Neuronal stem cell (in vitro differentiated cells): ENCODE measurements around the gene MGAT1.

Source experiments
- DNase-seq: peaks from one replicate; pipeline ENCODE4 v3.0.0-alpha.2; 2013; ENCODE audit warnings: low spot score
- H2AFZ ChIP-seq: one replicate; pipeline ENCODE4 v1.6.1; 2013; ENCODE audit warnings: mild to moderate bottlenecking, low read length, inconsistent platforms
- H2AK5ac ChIP-seq: 2 replicates; pipeline ENCODE4 v1.6.1; 2013; ENCODE audit warnings: low read depth, mild to moderate bottlenecking, inconsistent platforms, low read length, moderate library complexity, mixed read lengths
- H2BK120ac ChIP-seq: 2 replicates; pipeline ENCODE4 v1.6.1; 2013; ENCODE audit warnings: low read depth, mild to moderate bottlenecking, inconsistent platforms, low read length, moderate library complexity, mixed read lengths
- H2BK12ac ChIP-seq: one replicate; pipeline ENCODE4 v1.6.1; 2013; ENCODE audit warnings: low read length, inconsistent platforms
- H2BK15ac ChIP-seq: 2 replicates; pipeline ENCODE4 v1.6.1; 2013; ENCODE audit warnings: mild to moderate bottlenecking, low read length, inconsistent platforms, mixed read lengths
- H2BK5ac ChIP-seq: one replicate; pipeline ENCODE4 v1.6.1; 2013; ENCODE audit warnings: inconsistent platforms, mild to moderate bottlenecking, low read length, moderate library complexity
- H3K14ac ChIP-seq: one replicate; pipeline ENCODE4 v1.6.1; 2013; ENCODE audit warnings: low read length, inconsistent platforms
- H3K18ac ChIP-seq: 2 replicates; pipeline ENCODE4 v1.6.1; 2013; ENCODE audit warnings: low read length, inconsistent platforms
- H3K23ac ChIP-seq: 2 replicates; pipeline ENCODE4 v1.6.1; 2013; ENCODE audit warnings: low read depth, mild to moderate bottlenecking, mixed read lengths, low read length, inconsistent platforms; ENCODE audit not compliant: poor library complexity
- H3K27ac ChIP-seq: replicated peaks from 3 replicates; pipeline ENCODE4 v1.5.1; 2013; ENCODE audit warnings: low read length, inconsistent platforms
- H3K27me3 ChIP-seq, 3 experiments: 2 replicates each; pipeline ENCODE4 v1.6.1; 2013; ENCODE audit warnings: low read length in 3 of 3, mild to moderate bottlenecking in 2 of 3, inconsistent platforms in 1 of 3, low read depth in 1 of 3, mixed read lengths in 1 of 3, moderate library complexity in 1 of 3; ENCODE audit not compliant: control insufficient read depth in 3 of 3, insufficient read depth in 3 of 3
- H3K36me3 ChIP-seq, 2 donors: replicated peaks in 1 of 2; 2 replicates each; pipeline ENCODE4 v1.6.1; 2013; ENCODE audit warnings: low read length in 2 of 2; ENCODE audit not compliant: control insufficient read depth in 2 of 2, insufficient read depth in 2 of 2
- H3K4ac ChIP-seq: 2 replicates; pipeline ENCODE4 v1.6.1; 2013; ENCODE audit warnings: inconsistent platforms, mild to moderate bottlenecking, low read length, moderate library complexity
- H3K4me1 ChIP-seq, 2 donors: 1 replicate in 1 of 2; 2 replicates in 1 of 2; pipeline ENCODE4 v1.6.1; 2013; ENCODE audit warnings: low read length in 2 of 2, low read depth in 1 of 2; ENCODE audit not compliant: control insufficient read depth in 2 of 2, insufficient read depth in 1 of 2
- H3K4me2 ChIP-seq: one replicate; pipeline ENCODE4 v1.6.1; 2013; ENCODE audit warnings: mild to moderate bottlenecking, low read length, inconsistent platforms; ENCODE audit not compliant: insufficient read depth, poor library complexity, severe bottlenecking
- H3K4me3 ChIP-seq, 2 donors: 2 replicates each; pipeline ENCODE4 v1.5.1; 2013; ENCODE audit warnings: low read length in 2 of 2, mild to moderate bottlenecking in 2 of 2, inconsistent platforms in 1 of 2, moderate library complexity in 1 of 2
- H3K79me1 ChIP-seq: one replicate; pipeline ENCODE4 v1.6.1; 2013; ENCODE audit warnings: low read depth, mild to moderate bottlenecking, inconsistent platforms, low read length, moderate library complexity
- H3K9ac ChIP-seq: one replicate; pipeline ENCODE4 v1.6.1; 2013; ENCODE audit warnings: mild to moderate bottlenecking, low read depth, low read length, inconsistent platforms; ENCODE audit not compliant: poor library complexity
- H3K9me3 ChIP-seq, 2 donors: replicated peaks in 1 of 2; 2 replicates each; pipeline versions ENCODE3 to v1.6.1; 2013; ENCODE audit warnings: low read length in 2 of 2, mild to moderate bottlenecking in 2 of 2, inconsistent platforms in 1 of 2, low read depth in 1 of 2, mixed read lengths in 1 of 2, moderate library complexity in 1 of 2; ENCODE audit not compliant: control insufficient read depth in 2 of 2, insufficient read depth in 1 of 2
- H4K8ac ChIP-seq: one replicate; pipeline ENCODE4 v1.6.1; 2013; ENCODE audit warnings: low read depth, mild to moderate bottlenecking, inconsistent platforms, low read length, moderate library complexity
- H4K91ac ChIP-seq: one replicate; pipeline ENCODE4 v1.6.1; 2013; ENCODE audit warnings: low read length, low read depth, mild to moderate bottlenecking, inconsistent platforms; ENCODE audit not compliant: poor library complexity
- WGBS, 2 donors: extraction: QIAGEN DNeasy Blood & Tissue Kit; methylation state at CpG; one replicate each; pipeline ENCODE4 v1.1.7; 2013; ENCODE audit warnings: missing lambda C conversion rate in 2 of 2, mixed read lengths in 1 of 2; ENCODE audit not compliant: insufficient read length in 2 of 2, insufficient replicate concordance in 1 of 2; ENCODE audit errors: extremely low coverage in 2 of 2; 5-methylcytosine and 5-hydroxymethylcytosine counted together

MGAT1 gene

DNA sequence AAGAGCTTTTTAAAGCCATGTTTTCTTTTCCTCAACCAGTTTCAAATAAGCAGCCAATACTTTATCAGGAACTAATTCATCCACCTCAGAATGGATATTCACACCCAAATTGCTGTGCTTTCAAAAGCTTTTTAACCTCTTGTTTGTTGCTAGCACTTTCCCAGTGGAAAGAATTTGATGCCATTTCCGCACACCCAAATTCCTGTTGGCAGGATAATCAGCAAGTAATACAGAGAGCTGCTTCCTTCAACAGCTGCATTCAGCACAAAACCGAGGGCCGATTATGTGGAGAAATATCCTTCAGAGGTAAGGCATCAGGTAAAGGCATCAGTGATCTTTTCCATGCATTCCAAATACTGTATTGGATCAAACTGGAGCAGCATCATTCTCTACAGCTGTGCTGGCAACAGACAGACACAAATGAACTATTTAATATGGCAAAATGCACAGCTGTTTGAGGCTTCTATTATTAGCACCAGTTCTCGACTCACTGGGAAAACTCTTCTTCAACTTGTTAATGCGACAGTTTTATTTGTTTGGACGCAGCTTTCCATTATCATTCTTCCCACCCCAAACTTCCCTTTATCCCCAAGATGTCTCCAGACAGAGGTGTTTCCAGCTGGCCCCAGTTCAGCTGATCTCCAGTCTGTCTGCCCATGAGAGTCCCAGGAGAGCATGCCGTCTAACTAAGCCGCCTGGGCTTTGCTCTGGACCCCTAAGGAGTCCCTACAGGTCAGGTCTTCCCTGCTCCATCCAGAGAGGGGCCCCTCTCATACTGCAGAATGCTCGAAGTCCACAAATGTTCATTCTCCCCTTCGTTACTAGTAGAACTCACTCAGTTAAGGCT lies 22.2 kb upstream of the MGAT1 start:
- Histone ChIP-seq H2BK15ac (no peak overlapping the region), H3K79me1 (no peaks in the 10 kb centered on the region), H4K91ac (no peak overlapping the region), H3K36me3 (peaks cover 0 to under 1% of the 10 kb centered on the region in 2 donors), H2BK5ac (no peak overlapping the region), H3K9ac (no peak overlapping the region), H3K4ac (no peak overlapping the region), H3K4me2 (no peak overlapping the region), H2AFZ (no peak overlapping the region), H3K23ac (no peak overlapping the region), H2AK5ac (no peak overlapping the region), H3K4me1 (no peaks in the 10 kb centered on the region), H3K14ac (no peak overlapping the region), H2BK120ac (no peak overlapping the region), H3K4me3 (no peak overlapping the region), H4K8ac (no peak overlapping the region), H3K27me3 (peaks cover 0 to 5% (median 0%) of the 10 kb centered on the region in 3 experiments), H3K27ac (no peak overlapping the region), H3K9me3 (peaks cover 5 to 7% of the 10 kb centered on the region in 2 donors), H2BK12ac (no peak overlapping the region), H3K18ac (no peak overlapping the region)
- WGBS, 2 donors = no CpG with 5 or more reads among the region's 10 CpGs
- DNase-seq = no peak

DNA sequence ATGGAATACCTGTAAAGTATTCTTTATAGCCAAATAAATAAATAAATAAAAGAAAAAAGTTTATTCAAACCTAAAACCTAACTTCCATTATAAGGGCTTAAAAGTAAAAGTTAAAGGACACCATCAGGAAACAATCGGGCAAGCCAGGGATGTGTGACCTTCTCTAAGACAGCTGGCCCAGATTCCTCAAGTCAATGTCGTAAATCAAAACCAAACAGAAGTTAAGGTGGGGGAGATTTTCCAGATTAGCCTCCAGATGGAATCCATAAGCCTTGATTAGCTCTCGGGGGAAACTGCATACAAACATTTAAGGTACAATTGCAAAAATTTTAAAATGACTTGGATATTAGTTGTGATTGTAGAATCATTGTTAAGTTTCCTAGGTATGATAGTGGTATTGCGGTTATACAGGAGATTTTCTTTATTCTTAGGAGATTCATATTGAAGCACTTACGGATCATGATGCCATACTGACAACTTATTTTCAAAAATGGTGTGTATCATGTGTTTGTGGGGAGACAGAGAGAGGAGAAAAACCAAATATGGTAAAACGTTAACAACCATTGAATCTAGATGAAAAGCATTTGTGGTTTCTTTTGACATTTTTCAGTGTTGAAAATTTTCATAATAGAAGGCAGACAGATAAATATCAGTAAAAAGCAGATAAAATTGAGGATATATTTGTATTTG lies 21.5 kb upstream of the MGAT1 start:
- Histone ChIP-seq H2BK5ac (no peak overlapping the region), H4K8ac (no peak overlapping the region), H3K4me1 (no peaks in the 10 kb centered on the region), H3K4me3 (no peak overlapping the region), H2AK5ac (no peak overlapping the region), H3K4ac (no peak overlapping the region), H3K79me1 (no peaks in the 10 kb centered on the region), H2BK15ac (no peak overlapping the region), H3K9me3 (peaks cover 2 to 3% of the 10 kb centered on the region in 2 donors), H2BK120ac (no peak overlapping the region), H3K27ac (no peak overlapping the region), H4K91ac (no peak overlapping the region), H3K4me2 (no peak overlapping the region), H3K23ac (no peak overlapping the region), H3K9ac (no peak overlapping the region), H3K14ac (no peak overlapping the region), H3K36me3 (no peaks in the 10 kb centered on the region), H3K27me3 (peaks cover 0 to 5% (median 0%) of the 10 kb centered on the region in 3 experiments), H3K18ac (no peak overlapping the region), H2AFZ (no peak overlapping the region), H2BK12ac (no peak overlapping the region)
- no CpG with 5 or more reads among the region's 6 CpGs for WGBS, 2 donors
- no peak for DNase-seq

DNA sequence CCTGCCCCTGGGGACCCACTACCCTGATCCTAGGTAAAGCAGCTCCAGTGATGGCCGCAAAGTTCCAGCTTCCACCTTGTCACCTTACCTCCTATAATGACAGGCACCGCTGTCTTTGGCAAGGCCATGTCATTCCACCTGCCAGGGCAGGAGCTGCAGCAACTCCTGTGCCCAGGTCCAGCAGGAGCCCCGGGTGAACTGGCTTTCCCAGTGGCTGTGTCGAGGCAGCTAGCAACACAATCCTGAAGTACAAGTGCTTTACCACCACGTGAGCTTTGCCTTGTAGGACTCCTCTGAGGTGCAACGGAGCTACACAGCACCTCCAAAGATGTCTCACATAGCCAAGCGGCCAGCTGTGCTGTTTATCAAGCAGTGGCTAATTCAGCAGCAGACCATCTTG lies 20.7 kb upstream of the MGAT1 start:
- Histone ChIP-seq H3K14ac (no peak overlapping the region), H2BK12ac (no peak overlapping the region), H3K18ac (no peak overlapping the region), H3K23ac (no peak overlapping the region), H3K9me3 (peaks cover 2 to 3% of the 10 kb centered on the region in 2 donors), H2BK120ac (no peak overlapping the region), H3K4ac (no peak overlapping the region), H3K4me1 (peaks cover under 1% of the 10 kb centered on the region in 2 donors), H2AFZ (no peak overlapping the region), H3K9ac (no peak overlapping the region), H3K36me3 (no peaks in the 10 kb centered on the region), H2BK5ac (no peak overlapping the region), H4K8ac (no peak overlapping the region), H3K4me3 (no peak overlapping the region), H2AK5ac (no peak overlapping the region), H3K4me2 (no peak overlapping the region), H3K27ac (no peak overlapping the region), H2BK15ac (no peak overlapping the region), H3K27me3 (peaks cover 0 to 5% (median 0%) of the 10 kb centered on the region in 3 experiments), H4K91ac (no peak overlapping the region), H3K79me1 (no peaks in the 10 kb centered on the region)
- WGBS, 2 donors = no CpG with 5 or more reads among the region's 7 CpGs
- no peak for DNase-seq

DNA sequence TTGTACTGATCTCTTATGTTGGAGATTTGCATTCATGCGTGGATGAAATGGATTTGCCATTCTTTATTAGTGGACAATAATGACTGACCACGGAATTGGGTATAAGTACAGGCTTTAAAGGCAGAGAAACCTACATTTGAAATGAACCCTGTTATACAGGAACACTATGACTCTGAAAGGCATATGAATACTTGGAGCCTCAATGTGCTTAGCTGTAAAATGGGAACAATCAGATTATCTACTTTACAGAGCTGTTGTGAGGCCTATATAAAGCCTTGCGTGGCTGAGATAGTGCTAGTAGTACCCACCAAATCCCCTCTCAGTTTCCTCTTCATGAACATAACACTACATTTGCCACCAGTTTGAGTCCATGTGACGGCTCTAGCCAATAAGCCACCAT lies 18.9 kb upstream of the MGAT1 start:
- H2AK5ac ChIP-seq = no peak overlapping the region
- no CpG with 5 or more reads among the region's 4 CpGs for WGBS, 2 donors
- no peak overlapping the region for H4K8ac ChIP-seq
- H3K23ac ChIP-seq = no peak overlapping the region
- H2BK12ac ChIP-seq = no peak overlapping the region
- H3K4ac ChIP-seq = no peak overlapping the region
- no peak overlapping the region for H4K91ac ChIP-seq
- H3K14ac ChIP-seq = no peak overlapping the region
- H3K79me1 ChIP-seq = no peaks in the 10 kb centered on the region
- no peak overlapping the region for H2AFZ ChIP-seq
- H2BK5ac ChIP-seq = no peak overlapping the region
- H3K4me2 ChIP-seq = no peak overlapping the region
- H3K4me1 ChIP-seq = peaks cover 14 to 18% of the 10 kb centered on the region in 2 donors
- H3K18ac ChIP-seq = no peak overlapping the region
- no peaks in the 10 kb centered on the region for H3K9me3 ChIP-seq
- no peak overlapping the region for H2BK120ac ChIP-seq
- H3K4me3 ChIP-seq = no peak overlapping the region
- H3K27ac ChIP-seq = no peak overlapping the region
- H2BK15ac ChIP-seq = no peak overlapping the region
- H3K36me3 ChIP-seq = no peaks in the 10 kb centered on the region
- peaks cover 0 to 5% (median 0%) of the 10 kb centered on the region in 3 experiments for H3K27me3 ChIP-seq
- H3K9ac ChIP-seq = no peak overlapping the region
- DNase-seq = no peak
